Spleen (tissue), 3 donors: ENCODE measurements around the gene LTBP1.

Experiments
- POLR2A ChIP-seq, 3 donors: fragments of 450-650 bp; IDR thresholded peaks; one replicate each; pipeline ENCODE4 v1.5.1; 2017; ENCODE audit warnings: antibody characterized with exemption in 3 of 3, mild to moderate bottlenecking in 1 of 3
- POLR2AphosphoS5 ChIP-seq, 3 donors: sonication (generic); formaldehyde crosslinking; IDR thresholded peaks; one replicate each; pipeline ENCODE4 v1.5.1; 2017; ENCODE audit warnings: antibody characterized with exemption in 3 of 3

- no peak for TF ChIP-seq POLR2AphosphoS5 (IDR thresholded peaks at IDR 0.05)
- TF ChIP-seq POLR2A (IDR thresholded peaks at IDR 0.05), result no peak
Observed at GRCh38 chr2:33104726-33105125, 158.0 kb downstream of the LTBP1 start.
